Ascending aorta (tissue), 2 donors: Measurements from ENCODE around the gene CALML4. TPM values are rescaled to one million over a fixed set of nuclear protein-coding genes. Genes with fewer than 3 reads are reported as not detected.

ENCODE experiments used
- DNase-seq, 2 donors: peaks; one replicate each; pipeline ENCODE4 v3.0.0-alpha.2; 2019; ENCODE audit warnings: low spot score in 2 of 2
- H3K27ac ChIP-seq, 2 donors: fragments of 200-600 bp; sonication (generic); one replicate each; pipeline ENCODE4 v1.5.1; 2016 to 2017; ENCODE audit warnings: mild to moderate bottlenecking in 1 of 2
- H3K27me3 ChIP-seq: fragments of 200-600 bp; sonication (generic); one replicate; pipeline ENCODE4 v1.5.1; 2017
- H3K36me3 ChIP-seq, 2 donors: fragments of 200-600 bp; sonication (generic); one replicate each; pipeline ENCODE4 v1.5.1; 2016
- H3K4me1 ChIP-seq, 2 donors: fragments of 200-600 bp; sonication (generic); one replicate each; pipeline ENCODE4 v1.5.1; 2016 to 2017; ENCODE audit warnings: mild to moderate bottlenecking in 1 of 2
- H3K4me3 ChIP-seq, 2 donors: fragments of 200-600 bp; sonication (generic); one replicate each; pipeline ENCODE4 v1.5.1; 2016 to 2017; ENCODE audit warnings: mild to moderate bottlenecking in 1 of 2
- H3K9me3 ChIP-seq, 2 donors: fragments of 200-600 bp; sonication (generic); one replicate each; pipeline ENCODE4 v1.5.1; 2016
- CTCF ChIP-seq, 3 experiments: fragments of 200-600 bp in 2 of 3; fragments of 450-650 bp in 1 of 3; sonication (generic) in 2 of 3; IDR thresholded peaks; one replicate each; pipeline ENCODE4 v1.5.1; 2016 to 2019; ENCODE audit warnings: antibody characterized with exemption in 3 of 3, mild to moderate bottlenecking in 1 of 3, moderate library complexity in 1 of 3
- intact Hi-C: fragments of 100-400 bp; cut with DNase I; formaldehyde crosslinking; loops from one replicate; pipeline ENCODE4 v1.15.1; 2023
- total RNA-seq: library from RNA; depleted of rRNA; stranded (reverse); fragments of >200 nt; gene quantifications from one replicate; pipeline ENCODE4 v1.1.0, GENCODE V29; 2016

CALML4 gene
- total RNA-seq, 1 donor from 2014 or later = 0.85 TPM

DNA sequence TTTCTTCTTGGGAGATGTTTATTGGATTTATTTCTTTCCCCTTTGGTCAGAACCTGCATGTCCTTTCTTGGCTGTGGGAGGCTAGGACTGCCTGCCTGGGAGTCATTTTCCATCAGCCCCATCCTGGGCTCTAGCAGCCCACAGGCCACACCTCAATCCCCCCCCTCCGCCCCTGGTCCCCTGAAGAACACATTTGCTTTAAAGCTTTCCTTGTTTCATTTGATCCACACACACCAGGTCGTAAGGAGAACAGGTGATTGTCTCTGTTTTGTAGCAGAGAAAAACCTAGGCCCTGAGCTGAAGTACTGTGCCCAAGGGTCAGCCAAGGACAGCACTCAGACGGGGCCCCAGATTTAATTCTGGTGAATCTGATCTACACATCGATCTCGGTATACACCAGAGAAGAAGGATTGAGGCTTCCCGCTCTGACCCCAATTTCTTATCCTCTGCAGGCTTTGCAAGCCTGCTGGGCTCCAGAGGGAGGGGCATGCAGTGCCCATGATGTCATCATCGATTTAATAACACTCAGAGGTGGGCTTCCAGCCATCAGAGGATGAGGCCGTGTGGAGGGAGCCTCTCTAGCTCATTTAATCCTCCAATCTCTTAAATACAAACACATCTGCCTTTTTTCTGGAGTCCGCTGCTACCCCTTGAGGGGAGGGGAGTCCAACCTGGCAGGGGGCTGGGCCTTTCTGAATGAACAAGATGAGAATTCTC is 26.1 kb upstream of the CALML4 start:
- TF ChIP-seq CTCF (IDR thresholded peaks at IDR 0.05) = no peak
- no peaks in the 10 kb centered on the region for H3K27me3 ChIP-seq
- H3K9me3 ChIP-seq = no peaks in the 10 kb centered on the region
- peak in 1 of 2 donors; percentile 61 for DNase-seq
- no peak overlapping the region for H3K27ac ChIP-seq
- intact Hi-C loops = no loop called here
- H3K36me3 ChIP-seq = no peaks in the 10 kb centered on the region
- H3K4me3 ChIP-seq = no peak overlapping the region
- peaks cover 0 to 13% of the 10 kb centered on the region in 2 donors for H3K4me1 ChIP-seq

DNA sequence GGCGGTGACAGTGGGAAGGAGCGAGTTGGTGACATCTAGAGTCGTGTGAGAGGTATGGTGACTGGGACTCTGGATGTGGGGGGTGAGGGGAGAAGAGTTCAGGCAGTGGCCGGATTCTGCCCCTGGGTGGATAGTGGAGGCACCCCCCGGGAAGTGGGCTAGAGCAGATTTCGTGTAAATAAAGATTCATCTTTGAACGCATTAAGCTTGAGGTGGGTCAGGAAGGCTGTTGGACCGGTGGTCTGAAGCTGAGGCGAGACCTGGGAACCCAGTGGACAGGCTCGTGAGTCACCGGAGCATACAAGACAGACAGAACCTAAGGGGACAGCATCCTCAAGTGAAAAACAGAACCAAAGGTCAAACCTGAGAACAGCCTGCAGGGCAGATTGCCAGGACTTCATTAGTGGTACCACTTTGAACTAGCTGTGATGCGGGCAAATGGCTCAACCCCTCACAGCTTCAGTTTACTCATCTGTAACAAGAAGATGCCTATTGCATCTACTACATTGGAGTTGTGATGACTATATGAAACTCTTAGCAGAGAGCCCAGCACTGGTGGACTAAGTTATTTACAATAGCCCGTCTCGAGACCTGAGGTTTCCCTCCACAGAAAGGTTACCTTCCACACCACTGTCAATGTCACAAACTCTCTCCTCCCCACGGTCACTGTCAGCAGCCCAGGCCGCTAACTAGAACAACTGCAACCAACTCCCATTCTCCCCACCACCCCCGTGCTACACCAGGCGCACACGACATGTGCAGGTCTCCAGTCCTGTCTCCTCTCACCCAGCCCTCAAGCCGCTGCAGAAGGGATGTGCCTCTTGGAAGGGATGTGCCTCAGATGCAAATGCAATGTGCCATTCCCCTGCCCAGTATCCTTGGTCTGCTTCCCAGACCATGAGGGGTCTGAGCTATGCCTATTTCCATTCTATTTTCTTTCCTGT is 25.3 kb upstream of the CALML4 start:
- Histone ChIP-seq H3K4me3 (peak overlapping the region; percentile 96), H3K27me3 (no peaks in the 10 kb centered on the region), H3K36me3 (no peaks in the 10 kb centered on the region), H3K27ac (peak overlapping the region in 1 of 2 donors; percentile 51), H3K4me1 (peaks cover 0 to 13% of the 10 kb centered on the region in 2 donors), H3K9me3 (no peaks in the 10 kb centered on the region)
- TF ChIP-seq CTCF (IDR thresholded peaks at IDR 0.05) = no peak
- intact Hi-C loops = no loop called here
- peak in 1 of 2 donors; percentile 64 for DNase-seq

DNA sequence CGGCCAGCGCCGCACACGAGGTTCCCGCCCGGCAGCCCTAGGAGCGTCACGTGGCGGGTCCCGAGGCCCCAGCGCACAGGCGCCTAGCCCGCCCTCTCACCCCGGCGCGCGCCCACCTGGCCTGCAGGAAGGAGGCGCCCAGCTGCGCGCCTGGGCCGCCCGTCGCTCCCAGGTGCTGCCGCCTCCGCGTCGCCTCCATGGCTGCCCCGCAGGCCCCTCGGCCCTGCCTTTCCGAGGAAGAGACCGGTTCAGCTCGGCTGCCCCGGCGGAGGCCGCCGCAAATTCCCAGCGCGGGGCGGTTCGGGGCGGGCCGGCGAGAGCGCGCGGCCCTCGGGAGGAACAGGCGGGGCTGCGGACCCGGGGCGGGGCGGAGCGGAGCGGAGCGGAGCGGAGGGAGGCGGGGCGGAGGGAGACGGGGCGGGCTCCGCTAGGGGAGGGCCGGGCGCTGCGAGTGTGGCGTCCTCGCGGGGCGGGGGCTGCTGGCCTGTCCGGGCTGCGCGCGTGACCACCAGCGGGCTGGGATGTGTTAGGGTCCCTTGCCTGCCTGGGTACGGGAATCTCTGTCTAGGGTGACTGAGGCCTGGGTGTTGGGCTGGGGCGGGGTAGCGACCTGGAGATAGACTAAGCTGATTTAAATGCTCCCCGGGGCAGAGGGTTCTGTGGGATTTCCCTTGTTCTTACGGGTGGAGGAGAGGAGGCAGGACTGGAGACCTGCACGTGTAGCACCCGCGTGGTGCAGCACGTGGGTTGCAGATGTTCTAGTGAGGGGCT is 24.4 kb upstream of the CALML4 start, which contains the start of gene CLN6:
Gene CLN6, minus strand, starts transcription at position 343 of the 771 bp plus-strand sequence. Its CDS starts 144 bp downstream, at position 199.
- peak within 1 kb of the TSS; percentile 57 to 67 for H3K27ac ChIP-seq
- peaks cover 0 to 13% of the 10 kb centered on the region in 2 donors for H3K4me1 ChIP-seq
- H3K27me3 ChIP-seq = no peaks in the 10 kb centered on the region
- H3K4me3 ChIP-seq = peak within 1 kb of the TSS; percentile 96
- no peaks in the 10 kb centered on the region for H3K9me3 ChIP-seq
- no peaks in the 10 kb centered on the region for H3K36me3 ChIP-seq
- intact Hi-C loops = loop anchor here (2.0 to 5.0 kb wide), 2 partner anchors 51 to 687 kb away; partner anchors contain the start of gene MAP2K5
- peak; percentile 46 to 85 for DNase-seq
- TF ChIP-seq CTCF (IDR thresholded peaks at IDR 0.05) = no peak

DNA sequence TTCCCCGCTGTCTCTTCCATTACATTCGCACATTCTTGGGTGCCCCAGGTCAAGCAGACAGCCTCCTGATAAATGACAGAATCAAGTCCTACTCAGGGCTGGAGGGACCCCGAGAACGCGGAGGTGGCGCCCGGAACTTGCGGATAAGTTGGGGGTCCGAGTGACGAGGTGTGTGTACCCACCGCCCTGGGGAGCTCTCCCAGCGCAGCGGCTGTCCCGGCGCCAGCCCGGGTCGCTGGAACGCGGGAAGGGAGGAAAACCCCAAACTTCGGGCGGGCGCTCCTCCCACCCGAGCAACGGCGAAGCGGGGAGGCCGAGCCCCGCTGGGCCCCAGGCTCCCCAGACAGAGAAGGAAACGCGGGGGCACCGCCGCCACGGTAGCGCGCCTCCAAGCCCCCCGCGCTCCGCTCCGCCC is 23.8 kb upstream of the CALML4 start:
- H3K9me3 ChIP-seq = no peaks in the 10 kb centered on the region
- H3K27ac ChIP-seq = peak overlapping the region; percentile 57 to 67
- H3K4me3 ChIP-seq = peak overlapping the region; percentile 96
- peak in 1 of 2 donors; percentile 66 for DNase-seq
- intact Hi-C loops = loop anchor here (2.0 to 5.0 kb wide), 2 partner anchors 50 to 687 kb away; partner anchors contain the start of gene MAP2K5
- no peak for TF ChIP-seq CTCF (IDR thresholded peaks at IDR 0.05)
- H3K36me3 ChIP-seq = no peaks in the 10 kb centered on the region
- H3K27me3 ChIP-seq = no peaks in the 10 kb centered on the region
- peaks cover 0 to 13% of the 10 kb centered on the region in 2 donors for H3K4me1 ChIP-seq
